Stimulated activated CD4-positive, alpha-beta T cell treated with anti-CD3 and anti-CD28 coated beads, TNF-alpha, amount 100 ng/mL, for 4 hours (primary cell): ENCODE measurements around the gene RIC8A.

Source experiments
- DNase-seq, 3 experiments: peaks; one replicate each; pipeline ENCODE4 v3.0.0-alpha.2; 2020; ENCODE audit warnings: low read depth in 3 of 3

RIC8A gene

DNA sequence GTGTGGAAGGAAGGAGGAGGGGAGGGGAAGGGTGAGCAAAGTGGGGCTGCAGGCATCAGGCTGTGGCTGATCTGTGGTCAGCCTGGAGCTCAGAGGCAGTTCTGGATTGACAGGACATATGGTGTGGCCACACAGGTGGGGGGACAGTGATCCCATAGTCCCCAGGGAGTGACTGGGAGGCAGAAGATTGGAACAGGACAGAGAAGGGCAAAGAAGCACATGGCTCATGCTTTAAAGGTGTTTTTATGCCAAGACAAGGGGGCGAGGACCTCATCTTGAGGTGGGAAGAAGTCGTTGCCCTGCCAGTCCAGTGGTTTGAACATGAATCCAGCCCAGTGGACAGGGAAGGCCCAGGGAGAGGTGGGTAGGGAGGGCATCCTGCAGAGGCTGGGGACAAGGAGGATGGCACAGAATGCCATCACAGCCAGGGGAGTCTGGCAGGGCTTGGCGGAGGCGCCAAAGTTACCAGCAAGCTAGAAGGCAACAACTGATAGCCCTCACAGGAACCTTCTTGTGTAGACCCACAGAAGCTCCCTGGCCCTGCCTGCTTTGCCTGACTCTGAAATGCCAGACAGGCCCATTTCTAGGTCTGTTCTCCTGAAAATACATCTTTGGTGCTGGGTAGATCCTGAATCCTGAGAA, 3.4 kb upstream of the RIC8A start:
- DNase-seq: no peak

DNA sequence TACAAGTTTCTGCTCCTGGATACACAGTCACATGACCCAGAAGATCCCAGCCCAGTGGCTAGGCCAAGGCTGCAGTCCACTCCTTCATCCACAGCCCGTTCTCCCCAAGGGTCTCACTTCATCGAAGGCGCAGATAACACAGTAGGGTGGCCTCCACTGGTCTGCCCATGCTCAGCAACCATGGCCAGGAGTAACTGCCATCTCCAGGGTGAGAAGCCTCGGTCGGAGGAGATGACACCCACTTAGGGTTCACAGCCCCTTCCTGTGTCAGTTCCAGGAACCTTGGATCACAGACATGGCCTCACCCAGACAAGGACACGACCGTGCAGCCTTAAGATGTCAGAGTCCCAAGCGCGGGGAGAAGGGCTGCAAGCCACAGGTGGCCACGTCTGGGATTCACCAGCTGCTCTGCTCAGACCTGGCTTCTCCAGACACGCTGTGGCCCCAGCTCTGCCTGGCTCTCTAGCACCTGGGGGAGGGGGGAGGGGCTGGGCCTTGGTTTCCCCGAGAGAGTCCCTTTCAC, 2.9 kb upstream of the RIC8A start:
- no peak for DNase-seq

DNA sequence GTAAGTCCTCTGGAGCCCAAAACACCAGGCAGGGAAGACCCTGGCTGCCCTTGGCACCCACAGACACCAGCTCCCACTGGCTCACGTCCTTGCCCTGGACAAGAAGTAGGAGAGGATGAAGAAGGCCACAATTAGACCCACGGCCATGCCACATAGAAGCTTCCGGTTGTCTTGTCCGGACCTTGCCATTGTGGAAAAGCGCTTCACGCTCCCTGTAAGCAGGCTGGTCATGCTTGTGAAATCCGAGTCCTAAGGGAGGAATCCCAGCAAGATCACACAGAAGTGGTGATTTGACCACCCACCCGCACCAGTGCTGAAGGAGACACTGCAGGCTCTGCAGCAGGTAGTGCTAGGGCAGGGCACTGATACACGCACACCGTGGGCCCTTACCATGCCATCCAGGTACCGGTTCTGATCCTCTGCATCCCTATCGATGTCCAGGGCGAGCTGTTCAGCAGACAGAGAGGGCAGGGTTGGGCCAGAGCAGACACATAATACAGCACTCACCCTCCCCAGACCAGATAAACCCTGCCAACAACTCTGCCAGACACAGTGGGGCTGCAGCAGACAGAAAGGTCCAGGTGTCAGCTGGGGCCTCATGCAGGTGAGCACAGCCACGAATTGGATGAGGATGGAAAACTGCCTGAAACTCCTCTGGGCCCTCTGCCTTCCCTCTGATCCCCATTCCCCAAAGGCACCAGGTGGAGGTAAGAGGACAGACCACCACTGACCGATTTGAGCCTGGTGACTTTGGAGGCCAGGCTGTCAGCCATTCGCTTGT, 2.1 kb upstream of the RIC8A start:
- no peak for DNase-seq

DNA sequence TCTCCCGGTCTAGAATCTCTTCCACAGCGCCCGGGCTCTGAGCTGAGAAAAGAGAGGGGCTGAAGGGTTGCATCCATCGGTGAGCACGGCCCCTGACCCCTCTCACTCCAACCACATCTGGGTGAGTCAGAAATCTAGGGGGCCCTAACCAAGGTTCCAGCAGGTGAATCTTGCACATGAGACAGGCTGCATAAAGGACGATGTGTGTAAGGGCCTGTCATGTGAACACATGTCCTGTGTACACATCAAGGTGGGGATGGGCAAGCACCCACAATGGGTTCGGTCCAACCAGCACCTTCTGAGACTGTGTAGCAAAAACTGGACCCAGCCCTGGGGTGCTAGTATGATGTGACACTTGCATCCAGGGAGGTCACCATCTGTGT, 1.5 kb upstream of the RIC8A start:
- DNase-seq: no peak

DNA sequence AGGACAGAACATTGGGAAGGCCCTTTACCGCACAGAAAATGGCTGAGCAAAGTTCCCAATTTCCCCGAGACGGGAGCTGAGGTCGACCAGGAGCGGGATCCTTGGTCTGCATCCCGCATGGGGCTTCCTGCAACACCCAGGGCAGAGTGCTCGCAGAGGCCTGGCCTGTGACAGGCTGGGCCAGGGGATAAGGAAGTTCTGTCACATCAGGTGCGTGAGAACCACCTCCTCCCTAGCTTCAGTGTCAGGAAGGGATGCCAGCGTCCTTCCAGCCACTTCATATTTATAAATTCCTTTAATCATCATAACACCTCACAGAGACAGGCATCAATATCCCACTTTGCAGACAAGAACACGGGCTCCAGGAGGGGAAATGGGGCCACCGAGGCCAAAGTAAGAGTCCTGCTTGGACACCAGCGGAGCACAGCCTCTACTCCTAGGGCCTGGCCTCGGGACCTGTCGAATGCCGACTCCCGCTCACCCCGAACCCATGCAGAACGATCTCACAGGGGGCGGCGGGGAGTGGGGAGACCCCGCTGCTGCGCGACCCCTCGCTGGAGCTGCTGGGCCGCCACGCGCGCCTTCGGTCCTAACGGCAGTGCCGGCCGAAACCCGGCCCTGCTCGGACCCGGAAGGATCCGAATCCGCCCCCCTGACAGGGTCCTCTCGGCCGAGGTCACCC, 841 bp upstream of the RIC8A start:
- DNase-seq: no peak

DNA sequence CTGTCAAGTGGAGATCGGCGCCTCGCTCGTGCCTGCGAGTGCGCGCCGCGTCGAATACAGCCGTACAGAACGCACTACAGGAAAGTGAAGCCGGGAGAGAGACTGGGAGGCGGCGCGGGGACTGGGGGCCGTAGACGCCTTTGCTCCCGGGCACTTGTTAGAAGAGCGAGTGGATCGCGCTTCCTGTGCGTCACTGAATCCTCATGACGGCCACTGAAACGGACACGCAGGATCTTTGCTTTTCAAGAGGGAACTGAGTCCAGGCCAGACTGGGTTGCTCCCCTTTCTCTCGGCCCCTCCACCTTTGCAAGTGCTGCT, 314 bp downstream of the RIC8A start:
- DNase-seq: no peak

DNA sequence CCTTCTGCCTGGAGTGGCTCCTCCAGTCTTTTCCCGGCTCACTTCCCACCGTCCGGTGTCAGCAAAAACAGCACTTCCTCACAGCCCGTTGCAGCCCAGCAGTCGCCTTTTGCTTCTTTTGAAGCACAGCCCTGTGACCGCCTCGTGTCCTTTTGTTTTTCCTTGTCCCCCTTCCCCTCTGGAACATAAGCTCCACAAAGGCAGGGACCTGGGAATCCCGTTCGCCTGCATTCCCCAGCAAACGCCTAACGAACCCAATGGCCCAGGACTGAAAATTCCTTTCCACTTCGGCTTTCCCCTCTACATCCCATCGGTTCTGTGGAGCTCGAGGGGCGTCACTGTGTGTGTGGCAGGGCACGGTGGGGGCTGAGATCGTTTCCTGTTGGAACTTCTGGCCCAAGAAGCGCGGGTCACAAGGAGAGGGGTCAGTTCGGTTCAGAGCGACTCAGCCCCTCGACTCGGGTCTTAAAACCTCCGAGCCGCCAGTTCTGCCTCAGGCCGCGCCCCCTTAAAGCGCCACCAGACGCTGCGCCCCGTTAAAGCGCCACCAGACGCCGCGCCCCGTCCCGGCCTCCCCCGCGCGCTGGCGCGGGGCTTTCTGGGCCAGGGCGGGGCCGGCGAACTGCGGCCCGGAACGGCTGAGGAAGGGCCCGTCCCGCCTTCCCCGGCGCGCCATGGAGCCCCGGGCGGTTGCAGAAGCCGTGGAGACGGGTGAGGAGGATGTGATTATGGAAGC, 841 bp downstream of the RIC8A start:
- peak; percentile 59 to 68 (median 66) for DNase-seq

DNA sequence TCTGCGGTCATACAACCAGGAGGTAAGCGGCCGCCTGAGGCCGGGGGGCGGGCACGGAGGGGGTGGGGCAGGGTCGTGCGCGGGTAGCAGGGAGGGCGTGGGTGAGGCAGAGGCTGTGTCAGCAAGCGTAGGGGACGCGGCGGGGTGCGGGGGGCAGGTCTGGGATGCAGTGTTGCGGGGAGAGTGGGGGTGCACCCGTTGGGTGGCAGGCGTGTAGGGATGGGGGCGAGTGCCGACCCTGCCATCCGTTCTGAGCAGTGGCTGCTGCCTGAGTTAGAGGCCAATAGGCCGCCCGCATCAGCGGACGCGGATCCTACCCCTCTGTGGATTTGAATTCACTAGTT, 1.4 kb downstream of the RIC8A start:
- peak in 1 of 3 experiments; percentile 47 for DNase-seq

DNA sequence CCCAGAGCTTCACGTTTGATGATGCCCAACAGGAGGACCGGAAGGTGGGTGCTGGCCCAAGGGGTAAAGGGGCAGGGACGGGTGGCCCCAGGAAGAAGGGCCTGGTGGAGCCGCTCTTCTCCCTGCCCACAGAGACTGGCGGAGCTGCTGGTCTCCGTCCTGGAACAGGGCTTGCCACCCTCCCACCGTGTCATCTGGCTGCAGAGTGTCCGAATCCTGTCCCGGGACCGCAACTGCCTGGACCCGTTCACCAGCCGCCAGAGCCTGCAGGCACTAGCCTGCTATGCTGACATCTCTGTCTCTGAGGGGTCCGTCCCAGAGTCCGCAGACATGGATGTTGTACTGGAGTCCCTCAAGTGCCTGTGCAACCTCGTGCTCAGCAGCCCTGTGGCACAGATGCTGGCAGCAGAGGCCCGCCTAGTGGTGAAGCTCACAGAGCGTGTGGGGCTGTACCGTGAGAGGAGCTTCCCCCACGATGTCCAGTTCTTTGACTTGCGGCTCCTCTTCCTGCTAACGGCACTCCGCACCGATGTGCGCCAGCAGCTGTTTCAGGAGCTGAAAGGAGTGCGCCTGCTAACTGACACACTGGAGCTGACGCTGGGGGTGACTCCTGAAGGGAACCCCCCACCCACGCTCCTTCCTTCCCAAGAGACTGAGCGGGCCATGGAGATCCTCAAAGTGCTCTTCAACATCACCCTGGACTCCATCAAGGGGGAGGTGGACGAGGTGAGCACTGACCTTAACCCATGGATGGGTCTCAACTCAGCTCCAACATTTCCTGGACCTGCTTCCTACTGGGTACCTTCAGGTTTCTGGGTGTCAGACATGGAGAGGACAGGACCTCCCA, 2.0 kb downstream of the RIC8A start:
- DNase-seq: no peak

DNA sequence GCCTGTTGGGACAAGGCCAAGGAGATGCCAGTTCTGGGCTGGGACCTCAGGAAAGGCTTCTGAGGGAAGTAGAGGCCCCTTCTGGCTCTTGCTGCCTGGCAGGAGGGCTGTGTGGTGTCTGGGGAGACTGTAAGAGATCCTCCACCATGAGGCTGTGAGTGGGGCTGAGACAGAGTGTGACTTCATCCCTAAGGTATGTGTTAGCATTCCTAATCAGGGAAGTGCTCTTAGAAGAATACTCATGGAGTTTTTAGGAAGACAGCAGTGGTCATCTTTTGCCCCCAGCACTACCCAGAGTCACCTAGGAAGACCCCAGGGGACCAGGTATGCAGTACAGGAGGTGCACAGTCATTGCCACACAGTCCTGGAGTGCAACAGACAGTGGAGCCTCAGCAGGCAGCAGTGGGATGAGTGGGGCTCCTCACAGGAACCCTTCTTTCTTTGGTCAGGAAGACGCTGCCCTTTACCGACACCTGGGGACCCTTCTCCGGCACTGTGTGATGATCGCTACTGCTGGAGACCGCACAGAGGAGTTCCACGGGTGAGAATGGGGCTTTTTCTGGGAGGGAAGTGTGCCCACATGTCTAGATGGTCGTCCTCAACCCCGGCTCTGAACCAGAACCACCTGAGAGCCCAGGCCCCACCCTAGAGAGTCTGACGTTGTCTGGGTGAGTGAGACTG, 2.8 kb downstream of the RIC8A start:
- DNase-seq: no peak

DNA sequence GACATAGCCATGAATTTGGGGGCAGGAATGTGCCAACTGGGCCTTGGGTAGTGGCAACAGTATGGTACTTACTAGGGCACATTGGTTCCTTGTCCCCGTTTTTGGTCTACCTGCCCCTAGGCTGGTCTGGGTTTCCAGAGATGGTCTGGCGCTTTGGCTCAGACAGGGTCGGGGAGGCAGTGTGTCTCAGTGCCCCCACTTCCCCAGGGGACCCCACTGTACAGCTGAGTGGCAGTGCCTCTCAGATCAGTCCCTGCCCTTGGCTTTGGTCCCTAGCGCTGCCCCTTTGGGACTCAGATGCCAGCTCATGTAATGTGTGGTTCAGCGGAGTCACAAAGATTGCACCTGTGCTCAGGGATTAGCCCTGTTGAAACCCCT, 3.3 kb downstream of the RIC8A start:
- DNase-seq: no peak

DNA sequence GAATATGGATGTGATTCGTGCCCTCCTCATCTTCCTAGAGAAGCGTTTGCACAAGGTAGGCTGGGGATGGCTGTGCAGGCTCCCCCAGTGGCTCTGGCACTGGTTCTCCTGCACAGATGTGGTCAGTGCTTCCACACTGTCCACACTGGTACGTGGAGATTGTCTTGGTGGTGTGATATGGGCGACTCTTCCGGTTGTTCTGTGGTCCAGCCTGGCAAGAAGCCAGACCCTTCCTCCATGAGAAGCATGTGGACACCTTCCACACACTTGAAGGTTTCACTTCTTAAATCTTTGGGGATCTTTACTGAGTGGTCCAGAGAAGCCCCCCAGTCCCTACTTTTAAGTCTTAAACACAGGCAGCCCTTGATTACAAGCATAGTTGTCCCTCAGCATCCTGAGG, 3.8 kb downstream of the RIC8A start:
- no peak for DNase-seq

DNA sequence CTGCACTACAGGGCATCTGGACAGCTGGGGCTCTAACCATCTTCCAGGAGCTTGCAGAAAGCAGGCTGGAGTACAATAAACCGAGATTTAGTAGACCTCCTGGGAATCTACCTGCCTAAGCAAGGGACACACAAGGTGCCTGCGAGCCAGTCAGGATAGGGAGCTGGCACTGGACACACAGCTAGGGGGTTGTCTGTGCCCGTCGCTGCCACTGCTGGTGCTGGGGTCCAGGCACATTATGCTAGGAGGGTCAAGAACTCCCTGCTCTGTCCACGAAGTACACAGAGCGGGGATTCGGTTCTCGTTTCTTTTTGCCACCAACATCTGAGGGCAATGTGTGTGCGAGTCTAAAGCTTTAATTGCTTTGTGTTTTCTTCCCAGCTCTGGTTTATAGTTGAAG, 4.2 kb downstream of the RIC8A start:
- no peak for DNase-seq

DNA sequence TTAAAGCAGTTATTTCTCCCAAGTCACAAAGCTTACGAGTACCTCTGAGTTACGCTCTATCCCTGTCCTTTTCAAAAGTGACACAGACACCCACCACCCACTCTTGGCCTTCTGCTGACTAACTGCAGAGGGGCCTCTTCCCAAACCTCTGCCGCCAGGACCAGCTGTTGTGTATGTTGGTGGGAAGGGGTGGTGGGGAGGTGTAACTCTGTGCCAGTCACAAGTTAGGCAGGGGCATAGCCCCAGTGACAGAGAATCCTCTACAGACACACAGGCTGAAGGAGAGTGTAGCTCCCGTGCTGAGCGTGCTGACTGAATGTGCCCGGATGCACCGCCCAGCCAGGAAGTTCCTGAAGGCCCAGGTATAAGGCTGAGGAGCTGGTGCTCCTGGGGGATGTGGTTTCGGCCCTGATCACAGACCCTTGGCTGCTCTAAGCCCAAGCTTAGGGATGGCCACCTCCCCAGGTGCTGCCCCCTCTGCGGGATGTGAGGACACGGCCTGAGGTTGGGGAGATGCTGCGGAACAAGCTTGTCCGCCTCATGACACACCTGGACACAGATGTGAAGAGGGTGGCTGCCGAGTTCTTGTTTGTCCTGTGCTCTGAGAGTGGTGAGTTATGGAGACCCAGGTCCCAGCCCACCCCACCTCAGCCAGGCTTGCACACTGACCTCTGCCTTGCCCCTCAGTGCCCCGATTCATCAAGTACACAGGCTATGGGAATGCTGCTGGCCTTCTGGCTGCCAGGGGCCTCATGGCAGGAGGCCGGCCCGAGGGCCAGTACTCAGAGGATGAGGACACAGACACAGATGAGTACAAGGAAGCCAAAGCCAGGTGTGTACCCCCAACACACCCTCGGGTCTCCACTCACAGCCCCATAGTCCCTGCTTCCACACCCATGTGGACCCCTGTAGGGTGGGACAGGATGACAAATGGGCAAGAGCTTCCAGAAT, 4.9 kb downstream of the RIC8A start:
- DNase-seq: no peak

DNA sequence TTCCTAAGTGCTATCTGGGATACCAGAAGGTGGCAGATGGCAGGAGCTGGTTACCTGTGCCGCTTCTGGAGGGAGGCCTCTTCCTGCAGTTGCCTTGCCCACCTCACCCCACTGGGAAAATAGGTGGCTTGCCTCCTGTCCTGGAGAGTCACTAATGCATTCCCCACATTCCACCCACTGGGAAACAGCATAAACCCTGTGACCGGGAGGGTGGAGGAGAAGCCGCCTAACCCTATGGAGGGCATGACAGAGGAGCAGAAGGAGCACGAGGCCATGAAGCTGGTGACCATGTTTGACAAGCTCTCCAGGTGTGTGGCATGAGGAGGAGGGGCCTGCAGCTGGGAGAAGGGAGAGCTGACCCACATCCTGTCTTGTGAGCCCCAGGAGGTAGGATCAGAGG, 5.6 kb downstream of the RIC8A start:
- no peak for DNase-seq

DNA sequence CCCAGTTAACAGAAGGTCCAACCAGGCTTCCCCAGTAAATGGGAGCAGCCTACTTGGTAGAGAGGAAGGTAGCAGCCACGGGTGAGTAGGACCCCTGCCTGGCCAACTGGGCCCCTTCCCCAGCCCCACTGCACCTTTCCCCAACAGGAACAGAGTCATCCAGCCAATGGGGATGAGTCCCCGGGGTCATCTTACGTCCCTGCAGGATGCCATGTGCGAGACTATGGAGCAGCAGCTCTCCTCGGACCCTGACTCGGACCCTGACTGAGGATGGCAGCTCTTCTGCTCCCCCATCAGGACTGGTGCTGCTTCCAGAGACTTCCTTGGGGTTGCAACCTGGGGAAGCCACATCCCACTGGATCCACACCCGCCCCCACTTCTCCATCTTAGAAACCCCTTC, 6.6 kb downstream of the RIC8A start:
- DNase-seq: no peak

DNA sequence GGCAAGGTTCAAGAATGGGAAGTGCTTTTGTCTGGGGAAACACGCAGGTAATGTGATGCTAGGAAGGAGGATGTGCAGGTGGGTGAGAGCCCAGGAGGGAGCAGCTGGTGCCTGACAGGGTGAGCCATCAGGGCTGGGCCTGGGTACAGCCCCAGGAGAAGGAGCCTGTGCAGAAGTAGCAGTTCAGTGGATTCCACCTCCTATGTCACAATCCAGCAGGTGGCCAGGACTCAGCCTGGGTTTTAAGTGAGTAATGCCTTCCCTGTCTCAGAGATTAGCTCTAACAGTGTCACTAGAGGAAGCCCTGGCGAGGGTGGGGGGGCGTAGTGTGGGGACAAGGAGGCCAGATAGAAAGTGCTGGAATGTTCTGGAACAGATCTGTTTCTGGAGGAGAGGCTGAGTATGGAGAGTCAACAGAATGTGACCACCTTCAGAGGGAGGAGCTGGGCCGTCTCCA, 8.1 kb downstream of the RIC8A start:
- DNase-seq: no peak

DNA sequence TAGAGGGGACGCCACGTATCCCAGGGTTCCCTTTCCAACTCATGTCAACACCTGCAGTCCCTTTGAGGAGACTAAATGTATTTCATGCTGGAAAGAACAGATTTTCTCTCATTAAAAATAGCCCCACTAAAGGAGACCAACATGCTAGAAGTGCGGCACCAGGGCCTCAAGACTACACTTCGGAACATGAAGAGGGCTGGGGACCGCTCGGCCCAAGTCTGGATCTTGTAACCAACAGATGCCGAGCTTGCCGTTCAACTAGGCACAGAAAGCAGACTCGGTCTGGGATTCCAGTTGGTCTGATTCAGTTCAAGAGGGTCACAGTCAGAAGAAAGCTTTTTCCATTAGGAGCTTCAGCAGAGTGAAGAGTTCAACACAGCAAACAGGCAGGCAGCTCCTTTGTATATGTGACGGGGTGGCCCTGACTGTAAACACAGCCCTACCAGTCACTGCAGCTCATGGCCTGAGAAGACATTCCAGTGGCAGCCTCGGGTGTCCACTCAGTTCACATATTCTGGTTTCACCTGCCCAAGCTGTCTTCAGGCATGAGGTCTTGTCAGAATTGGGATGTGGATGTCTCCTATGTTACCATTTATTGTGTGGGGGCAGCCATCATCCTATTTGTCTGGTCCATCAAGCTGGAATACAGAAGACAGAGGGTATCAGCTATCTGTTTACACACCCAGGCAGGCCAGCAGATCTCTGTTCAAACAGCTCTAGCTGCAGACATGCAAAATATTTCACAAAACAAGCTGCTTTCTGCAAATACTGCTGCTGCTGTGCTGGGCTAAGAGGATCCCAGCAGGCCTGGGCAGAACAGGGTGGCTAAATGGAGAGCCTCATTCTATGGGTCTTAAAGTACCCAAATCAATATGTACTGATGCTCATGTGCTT, 8.8 kb downstream of the RIC8A start:
- no peak for DNase-seq

DNA sequence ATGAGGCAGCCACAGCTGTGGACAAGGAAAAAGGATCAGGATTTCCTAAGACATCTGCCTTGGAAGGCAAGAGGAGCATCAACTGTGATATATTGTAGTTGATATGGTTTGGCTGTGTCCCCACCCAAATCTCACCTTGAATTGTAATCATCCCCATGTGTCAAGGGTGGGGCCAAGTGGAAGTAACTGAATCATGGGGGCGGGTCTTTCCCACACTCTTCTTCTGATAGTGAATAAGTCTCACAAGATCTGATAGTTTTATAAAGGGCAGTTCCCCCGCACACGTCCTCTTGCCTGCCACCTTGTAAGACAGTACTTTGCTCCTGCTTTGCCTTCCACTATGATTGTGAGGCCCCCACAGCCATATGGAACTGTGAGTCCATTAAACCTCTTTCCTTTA, 10.2 kb downstream of the RIC8A start:
- DNase-seq: no peak
